GM12864 (cell line): ENCODE results near the gene FNDC3A.

Experiments
- DNase-seq: peaks from one replicate; pipeline ENCODE4 v3.0.0-alpha.2; 2011; ENCODE audit warnings: low read depth
- H3K4me3 ChIP-seq: 2 replicates; pipeline ENCODE4 v1.5.1; 2011; ENCODE audit warnings: mild to moderate bottlenecking, low read depth, low read length, control low read depth
- CTCF ChIP-seq: IDR thresholded peaks from 2 replicates; pipeline ENCODE4 v1.5.1; 2011; ENCODE audit warnings: low read depth, mild to moderate bottlenecking, moderate library complexity, low read length, control low read depth, inconsistent platforms; ENCODE audit errors: missing control alignments

The FNDC3A gene

GRCh38 chr13:49225223-49226042 is 249.7 kb downstream of the FNDC3A start:
- no peak for DNase-seq
- no peak for TF ChIP-seq CTCF
- H3K4me3 ChIP-seq = no peak overlapping the region

GRCh38 chr13:49226613-49227012 is 250.9 kb downstream of the FNDC3A start:
- H3K4me3 ChIP-seq = no peak overlapping the region
- DNase-seq = no peak
- no peak for TF ChIP-seq CTCF

GRCh38 chr13:49234741-49235140 is 259.0 kb downstream of the FNDC3A start:
- H3K4me3 ChIP-seq = no peak overlapping the region
- DNase-seq = no peak
- no peak for TF ChIP-seq CTCF

- H3K4me3 ChIP-seq = no peak overlapping the region
- TF ChIP-seq CTCF = no peak
- no peak for DNase-seq
Observed at GRCh38 chr13:49235856-49236431, 260.2 kb downstream of the FNDC3A start.

GRCh38 chr13:49238621-49239020 is 262.9 kb downstream of the FNDC3A start:
- H3K4me3 ChIP-seq = no peak overlapping the region
- DNase-seq = no peak
- no peak for TF ChIP-seq CTCF

- TF ChIP-seq CTCF = peak; percentile 62
- no peak overlapping the region for H3K4me3 ChIP-seq
- no peak for DNase-seq
Observed at GRCh38 chr13:49240017-49240416, 264.3 kb downstream of the FNDC3A start.
